Thyroid gland (tissue), 4 donors: ENCODE data around the gene MS4A10.

ENCODE experiments used
- CTCF ChIP-seq, 6 experiments: fragments of 200-600 bp in 3 of 6; fragments of 450-650 bp in 3 of 6; sonication (generic) in 3 of 6; IDR thresholded peaks; one replicate each; pipeline ENCODE4 v1.5.1; 2016 to 2019; ENCODE audit warnings: antibody characterized with exemption in 6 of 6, mild to moderate bottlenecking in 2 of 6, inconsistent platforms in 1 of 6, moderate library complexity in 1 of 6
- POLR2A ChIP-seq, 2 donors: fragments of 450-650 bp; IDR thresholded peaks; one replicate each; pipeline ENCODE4 v1.6.1; 2017; ENCODE audit warnings: antibody characterized with exemption in 2 of 2, mild to moderate bottlenecking in 2 of 2, moderate library complexity in 1 of 2

GRCh38 chr11:60757231-60757800 is 27.8 kb upstream of the MS4A10 start:
- TF ChIP-seq CTCF (IDR thresholded peaks at IDR 0.05) = no peak
- no peak for TF ChIP-seq POLR2A (IDR thresholded peaks at IDR 0.05)
